K562 (cell line): ENCODE measurements around the gene ABLIM2. TPM values are rescaled to one million over a fixed set of nuclear protein-coding genes. Genes with fewer than 3 reads are reported as not detected.

Experiments used
- ATAC-seq: fragments of 200-7000 bp; cut with Tn5 transposase; 3 replicates; pipeline ENCODE4 v1.9.1; 2020; ENCODE audit warnings: moderate library complexity
- BruUV-seq: library from RNA; stranded (reverse); fragments of 400-500 nt; replicated peaks from 2 replicates; lab custom pipeline; 2021; lab: Mats Ljungman, UMichigan
- CTCF ChIA-PET: fragments of 300-600 bp; formaldehyde crosslinking; extraction: SDS; loops from one replicate; lab custom pipeline; 2021; ENCODE audit warnings: low intra/inter-chr PET ratio; lab: Yijun Ruan, JAX
- POLR2A ChIA-PET: fragments of 300-600, 350-650 bp; sonication (Branson Sonifier 250); formaldehyde crosslinking; extraction: SDS; loops from one replicate; lab custom pipeline; 2021; ENCODE audit warnings: antibody characterized with exemption, inconsistent platforms; lab: Yijun Ruan, JAX
- DNase-seq, 4 experiments: peaks; one replicate each; pipeline versions ENCODE4 v3.0.0 to v3.0.0-alpha.2; 2011 to 2018; ENCODE audit warnings: low spot score in 3 of 4, mixed read lengths in 3 of 4; ENCODE audit errors: extremely low read depth in 1 of 4
- FAIRE-seq: peaks from 2 replicates; lab custom pipeline; 2011; peaks lifted over from hg19 to GRCh38; lab: Jason Lieb, UNC
- H2AFZ ChIP-seq: 2 replicates; pipeline ENCODE4 v1.6.0; 2011; ENCODE audit warnings: low read depth, low read length, control low read depth, inconsistent platforms
- H3K27ac ChIP-seq: fragments of 200-600 bp; 3 replicates; pipeline ENCODE4 v1.8.0; 2011; ENCODE audit warnings: low read depth, mild to moderate bottlenecking, control low read depth, inconsistent platforms, low read length, moderate library complexity, mixed read lengths; ENCODE audit errors: extremely low read depth
- H3K27me3 ChIP-seq, 2 experiments: fragments of 300-600 bp in 1 of 2; 2 replicates in 1 of 2; 3 replicates in 1 of 2; pipeline versions ENCODE4 v1.6.0 to v1.8.0; 2011; ENCODE audit warnings: inconsistent platforms in 2 of 2, low read length in 2 of 2, mild to moderate bottlenecking in 1 of 2, mixed read lengths in 1 of 2, moderate library complexity in 1 of 2; ENCODE audit not compliant: control insufficient read depth in 2 of 2, insufficient read depth in 2 of 2
- H3K36me3 ChIP-seq: fragments of 300-600 bp; 3 replicates; pipeline ENCODE4 v1.8.0; 2011; ENCODE audit warnings: mild to moderate bottlenecking, low read length, inconsistent platforms; ENCODE audit not compliant: control insufficient read depth, insufficient read depth
- H3K4me1 ChIP-seq, 2 experiments: fragments of 200-600 bp in 1 of 2; replicated peaks in 1 of 2; 2 replicates in 1 of 2; 3 replicates in 1 of 2; pipeline versions ENCODE4 v1.5.1 to v1.8.0; 2011; ENCODE audit warnings: inconsistent platforms in 2 of 2, low read length in 2 of 2, mild to moderate bottlenecking in 1 of 2, mixed read lengths in 1 of 2, moderate library complexity in 1 of 2; ENCODE audit not compliant: control insufficient read depth in 2 of 2, insufficient read depth in 2 of 2
- H3K4me2 ChIP-seq: 2 replicates; pipeline ENCODE4 v1.6.1; 2011; ENCODE audit warnings: low read length, control low read depth, inconsistent platforms, mixed read lengths; ENCODE audit not compliant: insufficient read depth
- H3K4me3 ChIP-seq: fragments of 200-600 bp; sonication (generic), shearing (Covaris generic); 2 replicates; pipeline ENCODE4 v1.5.1; 2016; ENCODE audit warnings: control low read depth, inconsistent platforms
- H3K79me2 ChIP-seq: fragments of 200-600 bp; 3 replicates; pipeline ENCODE4 v1.8.0; 2011; ENCODE audit warnings: low read length, inconsistent platforms; ENCODE audit not compliant: control insufficient read depth, insufficient read depth
- H3K9ac ChIP-seq, 2 experiments: 2 replicates each; pipeline versions ENCODE4 v1.6.0 to v1.6.1; 2011; ENCODE audit warnings: low read depth in 2 of 2, low read length in 2 of 2, control low read depth in 1 of 2, inconsistent platforms in 1 of 2, mild to moderate bottlenecking in 1 of 2, mixed read lengths in 1 of 2; ENCODE audit not compliant: insufficient read depth in 1 of 2
- H3K9me1 ChIP-seq: one replicate; pipeline ENCODE4 v1.6.0; 2011; ENCODE audit warnings: inconsistent platforms, mild to moderate bottlenecking, low read length, moderate library complexity; ENCODE audit not compliant: control insufficient read depth, insufficient read depth
- H3K9me3 ChIP-seq: replicated peaks from 2 replicates; pipeline ENCODE4 v1.5.1; 2011; ENCODE audit warnings: low read depth, low read length, inconsistent platforms; ENCODE audit not compliant: control insufficient read depth, insufficient read depth
- H4K20me1 ChIP-seq: replicated peaks from 2 replicates; pipeline ENCODE4 v1.6.1; 2011; ENCODE audit warnings: low read length, inconsistent platforms, mixed read lengths; ENCODE audit not compliant: control insufficient read depth, insufficient read depth
- GATA2 ChIP-seq: sonication (generic); formaldehyde crosslinking; IDR thresholded peaks from 2 replicates; pipeline ENCODE4 v1.4.0; 2020; ENCODE audit warnings: mild to moderate bottlenecking, missing genetic modification reagents
- NFE2 ChIP-seq: IDR thresholded peaks from 2 replicates; pipeline ENCODE4 v1.6.1; 2014; ENCODE audit warnings: antibody characterized with exemption, low read depth
- NFXL1 ChIP-seq: fragments of 450-650 bp; formaldehyde crosslinking; IDR thresholded peaks from 2 replicates; pipeline ENCODE4 v1.4.0; 2021; ENCODE audit warnings: mild to moderate bottlenecking
- XRCC3 ChIP-seq: fragments of 450-650 bp; IDR thresholded peaks from 2 replicates; pipeline ENCODE4 v1.6.1; 2017; ENCODE audit warnings: mild to moderate bottlenecking, moderate library complexity
- ZNF133 ChIP-seq: fragments of 250-450 bp; sonication (Bioruptor Pico); IDR thresholded peaks from 2 replicates; pipeline ENCODE4 v1.4.0; 2020; ENCODE audit warnings: mild to moderate bottlenecking
- WGBS: fragments of 100-300 bp; shearing (Covaris generic); methylation state at CpG from one replicate; pipeline ENCODE4 v1.1.6; 2016; ENCODE audit warnings: low coverage, mixed read lengths; ENCODE audit not compliant: insufficient coverage; ENCODE audit errors: missing lambda C conversion rate; 5-methylcytosine and 5-hydroxymethylcytosine counted together
- in situ Hi-C: fragments of 300-500 bp; cut with MboI; formaldehyde crosslinking; loops from 4 replicates; pipeline ENCODE4 v1.15.0; 2018; ENCODE audit warnings: inconsistent platforms, mixed read lengths
- intact Hi-C: fragments of 100-400 bp; cut with micrococcal nuclease; formaldehyde crosslinking; loops from 2 replicates; pipeline ENCODE4 v1.14.2; 2022
- polyA plus RNA-seq, 8 experiments: library from polyadenylated mRNA; depleted of rRNA in 4 of 8; stranded (reverse) in 5 of 8; unstranded in 3 of 8; fragments of >200 nt; fragmentation: Nextera tagmentation in 2 of 8; fragmentation: Illumina TruSeq in 1 of 8; extraction: Ambion mirVana in 2 of 8; extraction: Trizol in 1 of 8; gene quantifications; 2 replicates each; pipeline versions ENCODE4 v1.2.1 to v1.2.3, GENCODE V29; 2011 to 2014; ENCODE audit warnings: inconsistent platforms in 1 of 8, missing spikeins in 1 of 8
- total RNA-seq, 7 experiments: library from RNA; depleted of rRNA in 6 of 7; stranded (reverse); fragments of >200 nt in 6 of 7; fragmentation: Illumina TruSeq in 2 of 7; extraction: Trizol in 2 of 7; gene quantifications; 2 replicates each; pipeline versions ENCODE4 v1.2.1 to v1.2.3, GENCODE V29; 2011 to 2021; ENCODE audit warnings: low replicate concordance in 1 of 7

ABLIM2 gene
- total and polyA plus RNA-seq, 9 of the 15 experiments (the other 6 are each of a cell fraction or from before 2014, with no cell fraction given): not detected

- Histone ChIP-seq H3K4me3 (no peak overlapping the region), H3K4me2 (no peak overlapping the region), H4K20me1 (no peaks in the 10 kb centered on the region), H3K9me1 (no peaks in the 10 kb centered on the region), H3K9me3 (no peaks in the 10 kb centered on the region), H3K79me2 (no peaks in the 10 kb centered on the region), H3K27me3 (peaks cover 5 to 24% of the 10 kb centered on the region in 2 experiments; a peak in 4 of 5 replicates), H3K4me1 (no peaks in the 10 kb centered on the region), H3K27ac (no peak overlapping the region), H3K9ac (no peak overlapping the region), H3K36me3 (no peaks in the 10 kb centered on the region), H2AFZ (no peak overlapping the region)
- POLR2A ChIA-PET: interaction anchor here (0.6 kb wide), 1 partner anchor 341 kb away, joined by 3 read pairs; no protein-coding TSS in a partner anchor
- intact Hi-C loops (no loop called here), in situ Hi-C loops (no loop called here)
- no peak for TF ChIP-seq NFE2
- no peak for TF ChIP-seq ZNF133 (CRISPR knock-in tag)
- TF ChIP-seq GATA2 (CRISPR knock-in tag): no peak
- TF ChIP-seq XRCC3: no peak
- TF ChIP-seq NFXL1 (CRISPR knock-in tag): no peak
- CTCF ChIA-PET: no interaction called here
- 0% methylated on average over 1 of the region's 1 CpG for WGBS
- no TSS peak for BruUV-seq
- no peak for ATAC-seq
- FAIRE-seq: no peak
- DNase-seq: no peak
These were observed 226.3 kb downstream of the ABLIM2 start for GRCh38 chr4:7932287-7932686.
